Inferior parietal cortex (tissue), 1 donor: ENCODE results near the gene RNF5.
"Not testable (repeated sequence)": the region's sequence is repeated elsewhere in the genome, so short reads cannot be mapped to it uniquely, and the experiment has no call there.

ENCODE experiments used
- DNase-seq: peaks from one replicate; pipeline ENCODE4 v3.0.0-alpha.2; 2016; ENCODE audit errors: extremely low spot score

RNF5 gene

GRCh38 chr6:32175711-32176475 lies 2.3 kb upstream of the RNF5 start, which contains the start of gene AGPAT1:
Gene AGPAT1, minus strand, starts transcription at chr6:32176084. Its CDS starts 4,588 bp downstream, at chr6:32171496.
- peak; percentile 96 for DNase-seq

GRCh38 chr6:32176476-32177182 lies 1.6 kb upstream of the RNF5 start:
- peak; percentile 41 for DNase-seq

GRCh38 chr6:32177183-32177787 lies 920 bp upstream of the RNF5 start:
- no peak for DNase-seq

- DNase-seq: no peak
These were observed 589 bp downstream of the RNF5 start for GRCh38 chr6:32178547-32179440.

GRCh38 chr6:32179766-32180405 lies 1.7 kb downstream of the RNF5 start:
- DNase-seq: no peak

- no peak for DNase-seq
These were observed 3.0 kb downstream of the RNF5 start for GRCh38 chr6:32181148-32181702.

GRCh38 chr6:32181915-32182529 lies 3.8 kb downstream of the RNF5 start:
- no peak for DNase-seq

- no peak for DNase-seq
These were observed 4.4 kb downstream of the RNF5 start for GRCh38 chr6:32182555-32182981.

- no peak for DNase-seq
These were observed 4.8 kb downstream of the RNF5 start for GRCh38 chr6:32183030-32183429.

GRCh38 chr6:32183483-32184083 lies 5.4 kb downstream of the RNF5 start:
- no peak for DNase-seq

- no peak for DNase-seq
These were observed 6.0 kb downstream of the RNF5 start, which contains the start of gene AGER for GRCh38 chr6:32184084-32184640. Gene AGER, minus strand, starts transcription at chr6:32184253. Its CDS starts 31 bp downstream, at chr6:32184222.

GRCh38 chr6:32185681-32186131 lies 7.5 kb downstream of the RNF5 start:
- not testable (repeated sequence) for DNase-seq

GRCh38 chr6:32186151-32186840 lies 8.1 kb downstream of the RNF5 start:
- DNase-seq: not testable (repeated sequence)

- DNase-seq: no peak
These were observed 9.0 kb downstream of the RNF5 start for GRCh38 chr6:32187009-32187709.

GRCh38 chr6:32187725-32188380 lies 9.6 kb downstream of the RNF5 start:
- DNase-seq: not testable (repeated sequence)

- DNase-seq: no peak
These were observed 10.3 kb downstream of the RNF5 start for GRCh38 chr6:32188381-32189068.
